GM23338 (cell line): ENCODE measurements around the gene UBTF. TPM values are rescaled to one million over a fixed set of nuclear protein-coding genes. Genes with fewer than 3 reads are reported as not detected.

Source experiments
- ATAC-seq: fragments of 200-7000 bp; cut with Tn5 transposase; 3 replicates; pipeline ENCODE4 v1.9.1; 2020
- DNase-seq: peaks from one replicate; pipeline ENCODE4 v3.0.0-alpha.2; 2015; ENCODE audit warnings: low spot score
- H2AFZ ChIP-seq: fragments of 200-600 bp; sonication (generic); 2 replicates; pipeline ENCODE4 v1.8.0; 2016; ENCODE audit warnings: antibody characterized with exemption, mild to moderate bottlenecking, moderate library complexity
- H3F3A ChIP-seq: fragments of 200-600 bp; sonication (generic); replicated peaks from 2 replicates; pipeline ENCODE4 v1.8.0; 2017; ENCODE audit warnings: antibody characterized with exemption, mixed run types, low read depth
- H3K27ac ChIP-seq: fragments of 200-600 bp; sonication (generic); 2 replicates; pipeline ENCODE4 v1.6.1; 2016; ENCODE audit warnings: low read depth
- H3K27me3 ChIP-seq: fragments of 200-600 bp; sonication (generic); 2 replicates; pipeline ENCODE4 v1.8.0; 2016; ENCODE audit warnings: mild to moderate bottlenecking, mixed run types, moderate library complexity; ENCODE audit not compliant: insufficient read depth
- H3K36me3 ChIP-seq: fragments of 200-600 bp; sonication (generic); 2 replicates; pipeline ENCODE4 v1.8.0; 2016; ENCODE audit warnings: mild to moderate bottlenecking; ENCODE audit not compliant: insufficient read depth
- H3K4me1 ChIP-seq: fragments of 200-600 bp; sonication (generic); 2 replicates; pipeline ENCODE4 v1.8.0; 2016; ENCODE audit warnings: mild to moderate bottlenecking, moderate library complexity; ENCODE audit not compliant: insufficient read depth
- H3K4me2 ChIP-seq: fragments of 200-600 bp; sonication (generic); 2 replicates; pipeline ENCODE4 v1.7.1; 2017; ENCODE audit warnings: mixed run types
- H3K4me3 ChIP-seq: fragments of 200-600 bp; sonication (generic); 2 replicates; pipeline ENCODE4 v1.6.1; 2016; ENCODE audit warnings: mixed run types
- H3K79me2 ChIP-seq: fragments of 200-600 bp; sonication (generic); replicated peaks from 2 replicates; pipeline ENCODE4 v1.8.0; 2017; ENCODE audit warnings: mild to moderate bottlenecking; ENCODE audit not compliant: insufficient read depth
- H3K9me2 ChIP-seq: fragments of 200-600 bp; sonication (generic); 2 replicates; pipeline ENCODE4 v1.8.0; 2017; ENCODE audit not compliant: insufficient read depth
- H4K20me1 ChIP-seq: fragments of 200-600 bp; sonication (generic); replicated peaks from 2 replicates; pipeline ENCODE4 v1.8.0; 2017; ENCODE audit warnings: mild to moderate bottlenecking; ENCODE audit not compliant: insufficient read depth
- H3K27ac Mint-ChIP-seq: 2 replicates; pipeline ENCODE4 v1.8.0; 2020; ENCODE audit warnings: inconsistent platforms, mild to moderate bottlenecking, moderate library complexity, mixed read lengths
- H3K27me3 Mint-ChIP-seq: 3 replicates; pipeline ENCODE4 v1.8.0; 2022; ENCODE audit warnings: low read depth, mild to moderate bottlenecking, moderate library complexity, mixed read lengths, inconsistent platforms; ENCODE audit not compliant: insufficient read depth, poor library complexity
- H3K36me3 Mint-ChIP-seq: 3 replicates; pipeline ENCODE4 v1.8.0; 2021; ENCODE audit warnings: low read depth, mild to moderate bottlenecking, inconsistent platforms, moderate library complexity, mixed read lengths
- H3K4me1 Mint-ChIP-seq: 3 replicates; pipeline ENCODE4 v1.8.0; 2020; ENCODE audit warnings: mild to moderate bottlenecking, inconsistent platforms, mixed read lengths
- H3K4me3 Mint-ChIP-seq: 3 replicates; pipeline ENCODE4 v1.8.0; 2021; ENCODE audit warnings: moderate library complexity, mild to moderate bottlenecking, inconsistent platforms, mixed read lengths
- H3K9me3 Mint-ChIP-seq: 3 replicates; pipeline ENCODE4 v1.8.0; 2020; ENCODE audit warnings: moderate library complexity, mild to moderate bottlenecking, inconsistent platforms, mixed read lengths
- CTCF ChIP-seq, 2 experiments: fragments of 200-600 bp in 1 of 2; sonication (generic) in 1 of 2; conservative IDR thresholded peaks; 2 replicates each; pipeline versions ENCODE4 v1.5.1 to v1.6.1; 2016 to 2017; ENCODE audit warnings: antibody characterized with exemption in 2 of 2, low read depth in 2 of 2, mild to moderate bottlenecking in 2 of 2, moderate library complexity in 1 of 2
- EZH2 ChIP-seq: fragments of 200-600 bp; sonication (generic); IDR thresholded peaks from one replicate; pipeline ENCODE4 v1.8.0; 2017; ENCODE audit warnings: antibody characterized with exemption, mild to moderate bottlenecking, low read depth; ENCODE audit not compliant: unreplicated experiment
- STAT1 ChIP-seq: IDR thresholded peaks from one replicate; pipeline ENCODE4 v1.6.1; 2016; ENCODE audit warnings: antibody characterized with exemption; ENCODE audit not compliant: unreplicated experiment
- ZNF114 ChIP-seq: fragments of 250-450 bp; sonication (Bioruptor Pico); IDR thresholded peaks from 2 replicates; pipeline ENCODE4 v1.5.0; 2020; ENCODE audit warnings: mild to moderate bottlenecking, moderate library complexity
- ZNF331 ChIP-seq: fragments of 250-450 bp; sonication (Bioruptor Pico); IDR thresholded peaks from 2 replicates; pipeline ENCODE4 v1.5.0; 2020; ENCODE audit warnings: low read depth, mild to moderate bottlenecking, moderate library complexity
- ZNF462 ChIP-seq: fragments of 250-450 bp; sonication (Bioruptor Pico); IDR thresholded peaks from 2 replicates; pipeline ENCODE4 v1.5.0; 2020; ENCODE audit warnings: mild to moderate bottlenecking, moderate library complexity
- polyA plus RNA-seq: library from polyadenylated mRNA; unstranded; fragments of >200 nt; fragmentation: Nextera tagmentation; extraction: Ambion mirVana; gene quantifications from 2 replicates; pipeline ENCODE4 v1.2.1, GENCODE V29; 2016
- total RNA-seq: library from RNA; depleted of rRNA; stranded (reverse); fragments of >200 nt; shearing (Covaris generic); gene quantifications from 2 replicates; pipeline ENCODE4 v1.2.3, GENCODE V29; 2014

UBTF gene
- total and polyA plus RNA-seq, 2 experiments from 2014 or later = 29.9 to 62.2 TPM

- TF ChIP-seq ZNF462 (CRISPR knock-in tag) (no peak), ZNF114 (CRISPR knock-in tag) (no peak), CTCF (conservative IDR thresholded peaks at IDR 0.05; ENCODE audit: low read depth in 2 of 2) (no peak), ZNF331 (no peak), EZH2 (no peak)
Observed at GRCh38 chr17:44207743-44208142, 11.7 kb downstream of the UBTF start (continued).

GRCh38 chr17:44207319-44207718 lies 12.2 kb downstream of the UBTF start:
- peaks cover 57% of the 10 kb centered on the region for H3K36me3 Mint-ChIP-seq
- peaks cover 17% of the 10 kb centered on the region for H3K36me3 ChIP-seq
- ATAC-seq (no peak), DNase-seq (no peak)
- H3K4me2 ChIP-seq = no peak overlapping the region
- no peak overlapping the region for H3K27ac Mint-ChIP-seq
- no peak overlapping the region for H2AFZ ChIP-seq
- peaks cover 18% of the 10 kb centered on the region for H3K4me1 ChIP-seq
- peaks cover 20% of the 10 kb centered on the region for H3K27me3 Mint-ChIP-seq
- no peak overlapping the region for H3K4me3 Mint-ChIP-seq
- TF ChIP-seq STAT1 = no peak
- no peak overlapping the region for H3K27ac ChIP-seq
- peaks cover 15% of the 10 kb centered on the region for H4K20me1 ChIP-seq
- H3K9me2 ChIP-seq = no peaks in the 10 kb centered on the region
- H3K27me3 ChIP-seq = no peaks in the 10 kb centered on the region
- peaks cover 25% of the 10 kb centered on the region; the same call in 1 of the 2 replicates for H3F3A ChIP-seq
- peaks cover 40% of the 10 kb centered on the region for H3K4me1 Mint-ChIP-seq
- no peak overlapping the region for H3K4me3 ChIP-seq
- H3K9me3 Mint-ChIP-seq = no peaks in the 10 kb centered on the region
- no peaks in the 10 kb centered on the region for H3K79me2 ChIP-seq
